ENCODE data around the gene KCTD16. TPM values are rescaled to one million over a fixed set of nuclear protein-coding genes. Genes with fewer than 3 reads are reported as not detected.
A peak's percentile ranks its signal among the peaks of the same experiment; 100 is the strongest.

KCTD16 gene
- total RNA-seq = 0.37 and 0.52 TPM in 2 replicates
- long read RNA-seq = 0 reads

- no peak for TF ChIP-seq CTCF (conservative IDR thresholded peaks at IDR 0.05)
- H3K4me3 Mint-ChIP-seq = peak within 1 kb of the TSS; percentile 95
- H3K27me3 Mint-ChIP-seq (ENCODE audit: low read depth) = peaks cover 19% of the 10 kb centered on the region
- H3K36me3 Mint-ChIP-seq (ENCODE audit: low read depth) = no peaks in the 10 kb centered on the region
- DNase-seq (ENCODE audit: low read depth, low spot score) = peak; percentile 82
- peak within 1 kb of the TSS; percentile 71 for H3K27ac Mint-ChIP-seq (ENCODE audit: unreplicated experiment)
- H3K4me1 Mint-ChIP-seq = peaks cover 26% of the 10 kb centered on the region
- H3K9me3 Mint-ChIP-seq = peaks cover 3% of the 10 kb centered on the region
These were observed at the start of gene KCTD16, which contains the start of gene YIPF5 for GRCh38 chr5:144170276-144171024. KCTD16 (plus strand) TSS chr5:144170873. YIPF5 (minus strand) TSS chr5:144170659; CDS start chr5:144169955, 704 bp downstream.

- Mint-ChIP-seq H3K27ac (ENCODE audit: unreplicated experiment) (no peak overlapping the region), H3K36me3 (ENCODE audit: low read depth) (no peaks in the 10 kb centered on the region), H3K4me1 (no peaks in the 10 kb centered on the region), H3K4me3 (no peak overlapping the region), H3K9me3 (peaks cover 4% of the 10 kb centered on the region), H3K27me3 (ENCODE audit: low read depth) (no peaks in the 10 kb centered on the region)
- DNase-seq (ENCODE audit: low read depth, low spot score) = no peak
- no peak for TF ChIP-seq CTCF (conservative IDR thresholded peaks at IDR 0.05)
These were observed 49.1 kb upstream of the KCTD16 start for GRCh38 chr5:144121577-144121976.

GRCh38 chr5:144122081-144122480 is 48.6 kb upstream of the KCTD16 start:
- H3K4me3 Mint-ChIP-seq = no peak overlapping the region
- no peak for TF ChIP-seq CTCF (conservative IDR thresholded peaks at IDR 0.05)
- H3K9me3 Mint-ChIP-seq = peaks cover 4% of the 10 kb centered on the region
- no peaks in the 10 kb centered on the region for H3K27me3 Mint-ChIP-seq (ENCODE audit: low read depth)
- no peaks in the 10 kb centered on the region for H3K36me3 Mint-ChIP-seq (ENCODE audit: low read depth)
- DNase-seq (ENCODE audit: low read depth, low spot score) = no peak
- no peaks in the 10 kb centered on the region for H3K4me1 Mint-ChIP-seq
- no peak overlapping the region for H3K27ac Mint-ChIP-seq (ENCODE audit: unreplicated experiment)

GRCh38 chr5:144122641-144123040 is 48.0 kb upstream of the KCTD16 start:
- Mint-ChIP-seq H3K4me3 (no peak overlapping the region), H3K4me1 (no peaks in the 10 kb centered on the region), H3K9me3 (peaks cover 4% of the 10 kb centered on the region), H3K36me3 (ENCODE audit: low read depth) (no peaks in the 10 kb centered on the region), H3K27ac (ENCODE audit: unreplicated experiment) (no peak overlapping the region), H3K27me3 (ENCODE audit: low read depth) (no peaks in the 10 kb centered on the region)
- DNase-seq (ENCODE audit: low read depth, low spot score) = no peak
- no peak for TF ChIP-seq CTCF (conservative IDR thresholded peaks at IDR 0.05)

GRCh38 chr5:144125163-144125726 is 45.4 kb upstream of the KCTD16 start:
- DNase-seq (ENCODE audit: low read depth, low spot score) = no peak
- Mint-ChIP-seq H3K36me3 (ENCODE audit: low read depth) (no peaks in the 10 kb centered on the region), H3K27me3 (ENCODE audit: low read depth) (no peaks in the 10 kb centered on the region), H3K4me3 (no peak overlapping the region), H3K4me1 (no peaks in the 10 kb centered on the region), H3K9me3 (peaks cover 2% of the 10 kb centered on the region), H3K27ac (ENCODE audit: unreplicated experiment) (no peak overlapping the region)
- TF ChIP-seq CTCF (conservative IDR thresholded peaks at IDR 0.05) = no peak

Measured in neural crest cell (in vitro differentiated cells).